NCI-H226 (cell line): ENCODE measurements around the gene TBC1D8.
A peak's percentile ranks its signal among the peaks of the same experiment; 100 is the strongest.

Source experiments
- DNase-seq: peaks from one replicate; pipeline ENCODE4 v3.0.0-alpha.2; 2015

The TBC1D8 gene

DNA sequence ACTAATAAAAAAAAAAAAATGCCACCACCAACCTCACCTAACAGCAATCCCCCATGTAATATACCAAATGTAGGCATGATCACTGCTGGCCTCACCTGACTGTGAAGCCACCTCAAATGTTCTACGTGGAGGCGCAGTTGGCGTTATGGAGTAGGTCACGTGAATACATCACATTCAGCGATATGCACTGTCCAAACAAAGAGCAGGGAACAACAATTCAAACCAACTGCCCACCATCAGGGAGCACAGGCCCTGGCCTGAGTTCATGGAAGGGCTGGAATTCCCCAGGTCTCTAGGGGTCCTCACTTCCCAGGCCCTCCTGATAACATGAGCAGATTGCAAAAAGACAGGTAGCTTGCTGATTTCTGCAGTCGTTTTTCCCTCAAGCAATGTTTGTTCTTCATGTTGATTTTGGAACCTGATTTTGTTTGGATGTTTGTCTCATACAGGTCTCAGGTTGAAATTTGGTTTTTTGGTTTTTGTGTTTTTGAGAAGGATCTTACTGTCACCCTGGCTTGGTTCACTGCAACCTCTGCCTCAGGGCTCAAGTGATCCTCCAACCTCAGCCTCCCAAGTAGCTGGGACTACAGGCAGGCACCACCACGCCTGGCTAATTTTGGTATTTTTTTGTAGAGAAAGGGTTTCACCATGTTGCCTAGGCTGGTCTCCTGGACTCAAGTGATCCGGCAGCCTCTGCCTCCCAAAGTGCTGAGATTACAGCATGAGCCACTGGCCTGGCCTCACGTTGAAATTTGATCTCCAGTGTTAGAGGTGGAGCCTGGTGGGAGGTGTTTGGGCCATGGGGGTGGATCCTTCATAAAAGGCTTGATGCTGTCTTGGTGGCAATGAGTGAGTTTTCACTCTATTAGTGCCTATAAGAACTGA lies 15.5 kb downstream of the TBC1D8 start:
- DNase-seq, result no peak

DNA sequence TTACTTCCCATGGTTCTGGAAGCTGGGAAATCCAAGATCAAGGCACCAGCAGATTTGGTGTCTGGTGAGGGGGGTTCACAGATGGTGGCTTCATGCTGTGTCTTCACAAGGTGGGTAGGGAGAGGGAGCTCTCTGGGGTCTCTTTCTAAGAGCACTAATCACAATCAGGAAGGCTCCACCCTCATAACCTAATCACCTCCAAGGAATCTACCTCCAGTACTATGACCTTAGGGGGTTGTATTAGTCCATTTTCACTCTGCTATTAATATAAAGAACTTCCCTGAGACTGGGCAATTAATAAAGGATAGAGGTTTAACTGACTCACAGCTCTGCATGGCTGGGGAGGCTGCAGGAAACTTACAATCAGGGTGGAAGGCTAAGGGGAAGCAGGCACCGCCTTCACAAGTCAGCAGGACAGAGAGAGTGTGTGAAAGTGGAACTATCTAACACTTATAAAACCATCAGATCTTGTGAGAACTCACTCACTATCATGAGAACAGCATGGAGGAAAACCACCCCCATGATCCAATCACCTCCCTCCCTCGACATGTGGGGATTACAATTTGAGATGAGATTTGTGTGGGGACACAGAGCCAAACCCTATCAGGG lies 17.6 kb downstream of the TBC1D8 start:
- no peak for DNase-seq

DNA sequence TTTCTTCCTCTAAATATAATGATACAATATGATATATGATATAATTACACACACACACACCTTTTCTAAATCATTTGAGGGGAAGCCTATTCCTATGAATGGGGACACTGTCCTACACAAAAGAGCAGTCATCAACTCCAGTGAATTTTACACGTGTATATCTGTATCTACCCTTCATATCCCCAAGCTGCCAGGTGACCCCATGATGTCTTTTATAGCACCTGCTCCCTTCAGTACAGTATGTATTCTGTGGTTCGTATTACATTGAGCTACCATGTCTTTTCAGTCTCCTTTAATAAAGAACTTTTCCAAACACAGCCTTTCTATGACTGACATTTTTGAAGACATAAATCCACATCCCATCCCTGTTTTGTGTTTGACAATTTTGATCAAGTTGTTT lies 19.0 kb downstream of the TBC1D8 start:
- DNase-seq, result no peak

DNA sequence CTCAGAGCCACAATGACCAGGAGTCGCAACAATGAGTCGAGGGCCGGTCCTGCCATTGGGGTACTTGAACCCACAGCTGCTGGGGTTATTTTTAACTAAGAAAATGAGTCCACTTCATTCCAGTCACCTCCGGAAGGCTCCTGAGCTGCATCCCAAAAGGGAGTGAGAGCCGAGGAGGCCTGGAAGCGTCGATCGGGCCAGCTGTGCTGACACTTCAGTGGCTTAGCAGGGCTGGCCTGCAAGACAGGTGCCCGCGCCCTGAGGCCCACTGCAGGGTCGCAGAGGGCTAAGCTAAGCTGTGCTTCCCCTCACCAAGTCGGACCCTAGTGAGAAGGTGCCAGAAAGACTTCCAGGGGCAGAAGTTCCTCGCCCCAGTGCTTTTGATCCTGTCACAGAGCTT lies 21.1 kb downstream of the TBC1D8 start:
- no peak for DNase-seq

DNA sequence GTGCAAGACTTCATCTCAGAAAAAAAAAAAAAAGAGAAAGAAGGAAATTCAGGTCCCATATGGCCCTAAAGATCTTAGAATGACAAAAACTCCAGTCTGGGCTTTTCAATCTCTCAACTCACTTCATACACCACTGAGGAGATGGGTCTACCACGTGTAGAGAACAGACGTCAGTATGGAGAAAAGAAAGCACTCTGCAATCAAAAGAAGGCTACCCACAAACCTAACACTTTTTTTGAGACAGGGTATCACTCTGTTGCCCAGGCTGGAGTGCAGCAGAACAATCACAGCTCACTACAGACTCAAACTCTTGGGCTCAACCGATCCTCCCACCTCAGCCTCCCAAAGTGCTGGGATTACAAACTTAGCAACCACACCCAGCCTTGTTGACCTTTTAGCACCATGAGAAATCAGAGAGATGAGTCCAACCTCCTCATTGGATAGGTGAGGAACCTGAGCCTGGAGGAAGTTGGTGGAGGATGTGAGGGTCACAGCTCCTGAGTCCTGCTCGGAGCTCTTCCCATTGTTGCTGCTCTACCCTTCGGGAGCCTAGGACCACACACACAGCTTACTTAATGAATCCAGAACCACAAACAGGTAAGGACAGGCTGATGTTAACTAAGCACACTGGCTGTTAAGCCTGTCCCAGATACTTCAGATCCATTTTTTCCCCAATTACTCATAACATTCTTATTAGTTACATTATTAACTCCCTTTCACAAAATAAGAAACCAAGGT lies 23.7 kb downstream of the TBC1D8 start:
- no peak for DNase-seq

- DNase-seq, result no peak
Measured at GRCh38 chr2:101125808-101126207, 25.4 kb downstream of the TBC1D8 start.

DNA sequence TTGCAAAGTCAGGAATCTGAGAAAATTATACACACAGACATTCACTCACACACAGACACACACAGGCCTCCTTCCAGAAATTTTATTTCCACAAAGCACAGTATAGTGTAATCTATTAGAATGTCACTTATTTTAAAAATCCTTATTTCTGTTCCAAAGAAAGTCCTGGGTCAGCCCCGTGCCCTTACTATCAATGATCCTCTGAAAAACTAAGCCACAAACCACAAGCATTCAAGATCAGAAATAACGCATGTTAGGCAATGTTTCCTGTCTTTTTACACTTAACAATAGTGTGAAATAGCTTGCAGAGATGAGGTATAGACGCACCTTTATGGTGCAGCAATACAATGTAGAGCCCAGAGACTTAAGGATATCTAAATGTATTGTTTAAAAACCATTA lies 25.8 kb downstream of the TBC1D8 start:
- peak; percentile 82 for DNase-seq

GRCh38 chr2:101124643-101125366 lies 26.4 kb downstream of the TBC1D8 start:
- peak; percentile 96 for DNase-seq

GRCh38 chr2:101123795-101124471 lies 27.2 kb downstream of the TBC1D8 start:
- DNase-seq, result no peak

- no peak for DNase-seq
Measured at GRCh38 chr2:101121174-101121573, 30.0 kb downstream of the TBC1D8 start.

DNA sequence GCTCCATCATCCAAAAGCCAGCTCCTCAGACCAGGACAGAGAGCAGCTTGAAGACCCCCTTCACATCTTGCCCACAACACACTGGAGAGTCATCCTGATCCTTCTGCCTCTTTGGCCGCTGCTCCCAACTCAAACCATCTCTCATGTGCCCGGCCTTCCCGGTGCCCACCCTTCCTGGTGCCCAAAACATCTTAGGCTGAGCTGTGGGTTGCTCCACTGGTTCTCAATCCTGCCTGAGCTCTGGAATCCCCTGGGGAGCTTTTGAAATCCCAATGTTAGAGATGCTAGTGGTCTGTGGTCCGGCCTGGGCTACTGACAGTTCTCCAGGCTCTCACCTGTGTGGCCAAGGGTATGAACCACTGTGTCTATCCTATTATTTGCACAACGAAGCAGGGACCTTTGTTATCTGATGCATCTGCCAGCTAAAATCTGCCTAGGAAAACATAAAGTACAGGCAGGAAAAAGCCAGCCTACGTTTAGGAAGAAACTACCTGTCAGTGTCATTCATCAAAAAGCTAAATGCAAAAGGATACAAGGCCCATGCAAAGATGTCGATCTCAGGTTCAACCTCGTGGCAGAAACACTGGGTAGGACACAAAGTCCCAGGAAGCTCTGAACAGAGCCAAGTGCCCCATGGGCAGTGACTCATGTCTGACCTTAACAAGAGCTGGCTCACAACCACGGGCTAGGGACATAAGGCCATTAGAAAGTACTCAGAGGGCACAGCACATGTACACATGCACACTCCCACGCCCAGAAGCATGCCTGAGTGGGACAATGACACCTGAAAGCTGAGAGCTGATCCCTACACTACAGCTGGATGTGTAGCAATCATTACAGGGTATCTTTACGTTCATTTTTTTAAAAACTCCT lies 30.8 kb downstream of the TBC1D8 start:
- no peak for DNase-seq

DNA sequence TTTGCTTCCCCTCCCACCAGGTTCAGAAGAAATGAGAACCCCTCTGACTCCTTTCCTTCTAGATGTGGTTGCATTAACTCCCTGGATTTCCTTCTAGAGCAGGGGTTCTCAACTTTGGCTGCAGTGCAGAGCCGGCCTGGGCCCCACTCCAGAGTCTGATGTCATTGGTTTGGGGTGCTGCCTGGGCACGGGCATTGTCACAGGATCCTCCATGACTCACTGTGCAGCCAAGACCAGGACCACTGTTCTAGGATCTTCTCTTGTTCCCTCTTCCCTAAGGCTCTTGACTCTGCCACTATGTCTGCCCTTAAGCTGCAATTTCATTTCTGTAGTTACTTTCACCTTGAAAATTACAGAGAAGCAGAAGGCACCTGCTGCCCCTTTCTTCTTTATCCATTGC lies 31.8 kb downstream of the TBC1D8 start:
- DNase-seq, result no peak

- DNase-seq, result no peak
Measured at GRCh38 chr2:101116841-101117552, 34.2 kb downstream of the TBC1D8 start.

DNA sequence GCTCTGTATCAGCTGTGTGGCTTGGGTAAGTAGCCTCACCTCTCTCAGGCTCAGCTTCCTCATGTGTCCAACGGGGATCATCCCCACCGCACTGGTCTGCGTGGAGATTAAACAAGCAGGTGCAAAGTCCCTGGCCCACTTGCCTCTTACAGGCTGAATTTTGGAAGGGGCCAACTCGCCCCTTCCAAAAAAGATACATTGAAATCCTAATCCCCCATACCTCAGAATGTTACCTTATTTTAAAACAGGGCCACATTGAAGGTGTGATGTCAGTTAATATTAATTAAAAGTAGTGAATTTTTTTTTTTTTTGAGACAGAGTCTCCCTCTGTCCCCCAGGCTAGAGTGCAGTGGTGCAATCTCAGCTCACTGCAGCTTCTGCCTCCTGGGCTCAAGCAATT lies 34.8 kb downstream of the TBC1D8 start:
- no peak for DNase-seq

GRCh38 chr2:101115664-101116063 lies 35.5 kb downstream of the TBC1D8 start:
- no peak for DNase-seq

GRCh38 chr2:101114815-101115214 lies 36.4 kb downstream of the TBC1D8 start:
- DNase-seq, result no peak

DNA sequence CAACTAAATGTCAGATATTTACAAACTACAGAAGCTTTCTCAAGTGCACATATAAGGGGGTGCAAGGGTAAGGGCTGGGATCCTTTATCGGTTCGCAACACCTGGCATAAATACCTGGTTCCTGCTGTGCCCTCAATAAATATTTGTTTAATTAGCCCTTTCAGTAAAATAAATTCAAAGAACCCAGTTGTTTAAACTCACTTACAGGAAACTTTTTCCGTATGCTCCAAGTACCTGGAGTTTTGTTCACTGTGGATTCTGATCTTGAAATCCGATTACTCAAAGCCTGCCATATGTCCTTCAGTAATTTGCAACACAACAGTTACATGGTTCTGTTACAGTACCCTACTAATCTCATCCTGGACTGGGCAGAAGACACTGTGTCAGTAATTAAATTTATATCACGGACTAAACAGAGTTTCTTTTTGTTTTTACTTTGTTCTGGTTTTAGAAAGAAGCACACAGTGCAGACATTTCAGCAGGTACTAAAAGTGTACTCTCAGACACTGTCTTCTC lies 36.9 kb downstream of the TBC1D8 start:
- DNase-seq, result no peak

- no peak for DNase-seq
Measured at GRCh38 chr2:101113441-101114267, 37.5 kb downstream of the TBC1D8 start.

DNA sequence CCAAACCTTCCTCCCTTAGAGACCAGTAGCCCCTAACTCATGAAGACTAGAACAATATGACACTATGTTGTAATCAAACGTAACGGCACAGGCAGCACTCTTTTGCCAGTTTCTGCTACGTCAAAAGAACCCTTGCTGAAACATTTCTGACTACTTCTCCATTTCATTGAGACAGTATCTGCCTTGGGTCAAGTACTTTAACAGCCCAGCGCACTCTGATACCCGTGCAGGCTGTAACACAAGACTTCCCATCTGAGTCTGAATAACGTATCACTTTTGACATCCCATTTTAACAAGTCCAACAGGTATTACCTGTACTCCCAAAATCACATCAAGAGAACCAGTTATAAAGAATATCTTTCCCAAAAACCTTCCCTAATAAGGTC lies 38.4 kb downstream of the TBC1D8 start:
- no peak for DNase-seq
